ENCODE data around the gene SLC15A3.

SLC15A3 gene

GRCh38 chr11:60933416-60934123, 18.4 kb downstream of the SLC15A3 start:
- Mint-ChIP-seq H3K27me3 (peaks cover 9% of the 10 kb centered on the region), H3K4me1 (no peaks in the 10 kb centered on the region), H3K27ac (no peak overlapping the region), H3K4me3 (no peak overlapping the region), H3K9me3 (no peaks in the 10 kb centered on the region)
- no peak for DNase-seq
- ATAC-seq = no peak

GRCh38 chr11:60932605-60933356, 19.2 kb downstream of the SLC15A3 start:
- Mint-ChIP-seq H3K27me3 (peaks cover 9% of the 10 kb centered on the region), H3K4me3 (no peak overlapping the region), H3K9me3 (no peaks in the 10 kb centered on the region), H3K27ac (no peak overlapping the region), H3K4me1 (no peaks in the 10 kb centered on the region)
- ATAC-seq (no peak), DNase-seq (no peak)

- DNase-seq (no peak), ATAC-seq (no peak)
- no peak overlapping the region for H3K27ac Mint-ChIP-seq
- no peak overlapping the region for H3K4me3 Mint-ChIP-seq
- H3K4me1 Mint-ChIP-seq = no peaks in the 10 kb centered on the region
- no peaks in the 10 kb centered on the region for H3K9me3 Mint-ChIP-seq
- peaks cover 17% of the 10 kb centered on the region for H3K27me3 Mint-ChIP-seq
These were observed 20.1 kb downstream of the SLC15A3 start for GRCh38 chr11:60931917-60932316.

- DNase-seq (no peak), ATAC-seq (no peak)
- Mint-ChIP-seq H3K27me3 (peaks cover 32% of the 10 kb centered on the region), H3K4me3 (no peak overlapping the region), H3K27ac (no peak overlapping the region), H3K4me1 (peaks cover 8% of the 10 kb centered on the region), H3K9me3 (no peaks in the 10 kb centered on the region)
These were observed 21.6 kb downstream of the SLC15A3 start for GRCh38 chr11:60930394-60930793.

- Mint-ChIP-seq H3K4me3 (no peak overlapping the region), H3K27me3 (peaks cover 38% of the 10 kb centered on the region)
These were observed 22.2 kb downstream of the SLC15A3 start for GRCh38 chr11:60929764-60930163.

GRCh38 chr11:60928563-60929001, 23.4 kb downstream of the SLC15A3 start:
- DNase-seq (no peak), ATAC-seq (no peak)
- Mint-ChIP-seq H3K27ac (no peak overlapping the region), H3K4me3 (no peak overlapping the region), H3K4me1 (peaks cover 21% of the 10 kb centered on the region), H3K9me3 (no peaks in the 10 kb centered on the region), H3K27me3 (peaks cover 38% of the 10 kb centered on the region)

More at GRCh38 chr11:60929764-60930163, 22.2 kb downstream of the SLC15A3 start:
- DNase-seq (no peak), ATAC-seq (no peak)
- Mint-ChIP-seq H3K9me3 (no peaks in the 10 kb centered on the region), H3K27ac (no peak overlapping the region), H3K4me1 (peaks cover 14% of the 10 kb centered on the region)

GRCh38 chr11:60927600-60927999, 24.4 kb downstream of the SLC15A3 start:
- ATAC-seq (no peak), DNase-seq (no peak)
- H3K27me3 Mint-ChIP-seq = peaks cover 38% of the 10 kb centered on the region
- no peak overlapping the region for H3K4me3 Mint-ChIP-seq
- no peaks in the 10 kb centered on the region for H3K9me3 Mint-ChIP-seq
- peaks cover 21% of the 10 kb centered on the region for H3K4me1 Mint-ChIP-seq
- H3K27ac Mint-ChIP-seq = no peak overlapping the region

- Mint-ChIP-seq H3K4me1 (peaks cover 21% of the 10 kb centered on the region), H3K9me3 (no peaks in the 10 kb centered on the region), H3K4me3 (no peak overlapping the region), H3K27ac (no peak overlapping the region), H3K27me3 (peaks cover 38% of the 10 kb centered on the region)
- ATAC-seq (no peak), DNase-seq (no peak)
These were observed 24.8 kb downstream of the SLC15A3 start for GRCh38 chr11:60927061-60927592.

GRCh38 chr11:60926500-60926899, 25.5 kb downstream of the SLC15A3 start:
- Mint-ChIP-seq H3K27ac (no peak overlapping the region), H3K4me1 (peaks cover 21% of the 10 kb centered on the region), H3K9me3 (no peaks in the 10 kb centered on the region), H3K27me3 (peaks cover 38% of the 10 kb centered on the region), H3K4me3 (no peak overlapping the region)
- ATAC-seq (no peak), DNase-seq (no peak)

GRCh38 chr11:60925868-60926267, 26.1 kb downstream of the SLC15A3 start:
- no peak overlapping the region for H3K27ac Mint-ChIP-seq
- H3K27me3 Mint-ChIP-seq = peaks cover 38% of the 10 kb centered on the region
- no peak for DNase-seq
- no peaks in the 10 kb centered on the region for H3K9me3 Mint-ChIP-seq
- ATAC-seq = no peak
- no peak overlapping the region for H3K4me3 Mint-ChIP-seq
- H3K4me1 Mint-ChIP-seq = peaks cover 21% of the 10 kb centered on the region

- peak overlapping the region; percentile 59 to 73 for H3K4me3 Mint-ChIP-seq
- DNase-seq (no peak), ATAC-seq (peak; percentile 51)
- no peaks in the 10 kb centered on the region for H3K9me3 Mint-ChIP-seq
- H3K4me1 Mint-ChIP-seq = peaks cover 21% of the 10 kb centered on the region
- H3K27me3 Mint-ChIP-seq = peaks cover 38% of the 10 kb centered on the region
- H3K27ac Mint-ChIP-seq = no peak overlapping the region
These were observed 26.8 kb downstream of the SLC15A3 start for GRCh38 chr11:60924906-60925853.

- H3K27ac Mint-ChIP-seq = no peak within 1 kb of the TSS
- DNase-seq (no peak), ATAC-seq (peak; percentile 62)
- H3K27me3 Mint-ChIP-seq = peaks cover 30% of the 10 kb centered on the region
- H3K4me1 Mint-ChIP-seq = peaks cover 28% of the 10 kb centered on the region
- H3K4me3 Mint-ChIP-seq = peak within 1 kb of the TSS; percentile 59 to 73
- H3K9me3 Mint-ChIP-seq = no peaks in the 10 kb centered on the region
These were observed 27.7 kb downstream of the SLC15A3 start, which contains the start of gene TMEM132A for GRCh38 chr11:60924110-60924905. Gene TMEM132A (plus strand): TSS chr11:60924460. CDS start chr11:60924634, 174 bp downstream.

GRCh38 chr11:60923800-60924109, 28.2 kb downstream of the SLC15A3 start:
- Mint-ChIP-seq H3K4me3 (peak overlapping the region; percentile 43 to 73), H3K27ac (no peak overlapping the region), H3K4me1 (peaks cover 33% of the 10 kb centered on the region), H3K9me3 (no peaks in the 10 kb centered on the region), H3K27me3 (peaks cover 30% of the 10 kb centered on the region)
- DNase-seq (no peak), ATAC-seq (peak; percentile 4)

- H3K9me3 Mint-ChIP-seq = no peaks in the 10 kb centered on the region
- DNase-seq = no peak
- peaks cover 38% of the 10 kb centered on the region for H3K4me1 Mint-ChIP-seq
- peaks cover 30% of the 10 kb centered on the region for H3K27me3 Mint-ChIP-seq
- peak overlapping the region in 1 of 2 donors; percentile 38 for H3K4me3 Mint-ChIP-seq
- no peak for ATAC-seq
- no peak overlapping the region for H3K27ac Mint-ChIP-seq
These were observed 28.6 kb downstream of the SLC15A3 start for GRCh38 chr11:60923326-60923725.
